NOMO-1 (cell line): ENCODE data around the gene CHIC2.
"Not testable (repeated sequence)": the region's sequence is repeated elsewhere in the genome, so short reads cannot be mapped to it uniquely, and the experiment has no call there.

ENCODE experiments used
- DNase-seq, 2 experiments: peaks; one replicate each; lab custom pipeline; 2025; ENCODE audit not compliant: unreplicated experiment in 2 of 2; lab: John Stamatoyannopoulos, UW

CHIC2 gene

DNA sequence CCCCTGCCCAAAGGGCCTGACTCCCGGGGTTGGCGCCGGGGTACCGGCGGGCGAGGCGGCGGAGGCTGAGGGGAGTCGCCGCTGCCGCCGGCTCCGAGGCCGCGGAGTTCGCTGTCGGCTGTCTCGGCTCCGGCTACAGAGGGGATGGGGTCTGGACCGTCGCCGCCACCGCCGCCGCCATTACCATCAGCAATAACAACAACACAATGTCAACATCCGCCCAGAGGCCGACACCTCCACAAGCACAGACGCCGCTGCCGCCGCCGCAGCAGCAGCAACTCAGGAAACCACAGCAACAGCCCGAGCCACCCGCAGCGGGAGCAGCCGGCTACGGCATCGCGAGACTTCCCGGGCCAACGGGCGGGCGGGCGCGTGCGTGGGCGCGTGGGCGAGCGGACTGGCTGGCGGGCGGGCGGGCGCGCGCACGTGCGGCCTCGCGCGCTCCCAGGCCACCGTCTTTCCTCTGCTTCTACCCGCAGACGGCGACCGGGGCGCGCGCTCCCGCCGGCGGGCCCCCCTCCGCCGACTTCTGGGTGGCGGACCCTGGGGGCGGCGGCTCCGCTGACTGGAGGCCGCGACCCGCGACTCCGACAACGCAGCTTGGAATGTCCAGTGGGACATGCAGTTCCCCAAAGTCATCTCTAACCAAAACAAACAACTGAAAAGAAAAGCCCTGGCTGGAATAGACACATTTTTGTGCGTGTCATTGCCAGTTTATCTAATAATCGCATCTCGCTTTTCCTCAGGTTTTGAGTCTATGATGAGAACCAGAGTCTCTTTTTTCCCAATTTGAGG lies at the start of gene CHIC2:
TSS of gene CHIC2 (minus strand) at position 289 of the 795 bp plus-strand sequence. CDS start 305 bp downstream, outside the sequence.
- peak; percentile 91 to 95 for DNase-seq

DNA sequence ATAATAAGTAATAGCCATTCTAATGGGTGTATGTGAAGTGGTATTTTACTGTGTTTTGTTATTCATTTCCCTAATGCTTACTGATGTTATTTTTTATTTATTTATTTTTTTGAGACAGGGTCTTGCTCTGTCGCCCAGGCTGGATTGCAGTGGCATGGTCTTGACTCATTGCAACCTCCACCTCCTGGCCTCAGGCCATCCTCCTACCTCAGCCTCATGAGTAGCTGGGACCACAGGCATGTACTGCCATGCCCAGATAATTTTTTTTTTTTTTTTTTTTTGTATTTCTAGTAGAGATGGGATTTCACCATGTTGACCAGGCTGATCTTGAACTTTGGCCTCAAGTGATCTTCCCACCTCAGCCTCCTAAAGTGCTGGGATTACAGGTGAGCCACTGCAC lies 48.8 kb upstream of the CHIC2 start:
- not testable (repeated sequence) for DNase-seq

DNA sequence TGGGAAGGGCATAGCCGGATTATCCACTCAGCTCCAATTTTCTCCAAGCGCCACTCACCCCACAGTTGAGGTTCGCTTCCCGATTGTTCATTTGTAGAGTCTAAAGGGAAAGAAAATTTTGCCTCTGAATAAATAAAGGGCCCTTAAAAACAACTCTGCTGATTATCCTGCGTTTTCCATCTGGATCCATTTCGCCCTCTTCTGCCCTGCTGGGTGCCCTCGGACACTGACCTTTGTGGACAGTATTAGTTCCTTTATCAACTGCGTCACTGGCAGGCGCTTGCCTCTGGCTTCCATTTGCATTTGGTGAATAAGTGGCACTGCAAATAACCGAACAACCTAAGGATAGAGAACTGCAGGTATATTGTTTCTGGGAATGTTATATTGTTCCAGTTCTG lies 45.6 kb upstream of the CHIC2 start:
- DNase-seq = no peak

DNA sequence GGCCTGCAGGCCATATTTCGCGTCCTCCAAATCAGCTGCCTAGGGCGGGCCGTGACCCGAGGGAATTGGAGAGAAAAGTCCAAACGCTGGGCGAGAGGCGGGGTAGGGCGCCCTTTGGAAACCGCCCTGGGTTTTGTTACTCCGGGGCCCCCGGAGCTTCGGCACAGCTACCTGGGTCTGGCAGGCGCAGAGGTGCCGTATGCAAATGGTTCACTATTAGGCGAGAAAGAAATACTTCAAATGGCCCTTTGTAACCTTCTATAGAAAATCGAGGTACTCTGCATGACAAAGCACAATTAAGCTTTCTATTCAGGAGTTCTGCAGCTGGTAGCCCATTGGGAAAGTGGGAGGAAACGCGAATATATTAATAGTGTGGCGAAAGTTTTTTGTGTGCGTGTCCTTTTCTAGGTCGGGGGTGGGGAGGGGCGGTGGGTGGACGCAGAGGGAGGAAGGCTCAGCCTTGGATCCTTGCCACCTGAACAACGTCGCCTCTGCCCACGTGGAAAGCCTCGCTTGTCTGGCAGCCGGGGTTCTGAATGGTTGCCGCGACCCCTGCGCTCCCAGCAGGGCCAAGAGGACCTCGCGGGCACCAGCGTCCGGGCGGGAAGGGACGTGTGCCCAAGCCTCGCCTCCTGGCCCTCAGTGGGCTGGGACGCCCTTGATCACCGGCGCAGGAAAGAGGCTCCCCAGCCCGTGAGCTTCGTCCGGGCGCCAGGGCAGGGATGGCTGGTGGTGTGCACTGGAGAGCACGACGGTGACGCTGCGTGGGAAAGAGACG lies 45.0 kb upstream of the CHIC2 start:
- no peak for DNase-seq

DNA sequence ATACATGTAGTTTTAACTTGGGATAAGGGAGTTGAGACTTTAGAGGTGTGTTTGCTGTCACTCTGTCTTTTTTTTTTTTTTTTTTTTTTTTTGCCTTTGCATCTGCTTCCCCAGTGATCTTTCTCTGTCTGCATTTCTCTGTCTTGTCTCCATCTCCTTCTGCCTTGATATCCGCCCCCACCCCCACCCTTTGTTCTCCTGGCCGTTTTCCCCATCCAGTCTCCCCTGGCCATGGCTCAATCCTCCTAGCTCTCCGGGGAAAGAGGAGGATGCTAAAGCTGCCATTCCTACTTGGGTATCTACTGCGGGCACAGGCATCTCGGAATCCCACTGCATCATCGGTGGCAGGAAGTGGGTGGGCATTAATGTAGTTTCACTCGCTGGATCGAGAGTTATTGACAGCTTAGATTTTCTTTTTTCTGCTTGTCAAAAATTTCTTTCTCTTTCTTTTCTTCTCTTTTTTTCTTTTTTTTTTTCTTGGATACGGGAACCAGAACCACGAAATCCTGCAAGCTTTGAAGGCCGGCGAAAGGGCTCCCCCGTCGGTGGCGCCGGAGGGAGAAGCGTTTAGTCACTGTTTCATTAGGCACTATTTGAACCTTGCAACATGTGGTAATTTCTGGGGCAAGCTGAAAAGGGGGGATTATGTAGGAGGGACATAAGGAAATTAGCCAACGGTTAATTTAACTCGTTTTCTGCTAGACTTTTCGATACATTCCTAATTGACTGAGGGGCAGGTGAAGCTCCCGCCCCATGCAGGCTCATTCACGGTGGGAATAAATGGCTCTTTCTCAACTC lies 43.7 kb upstream of the CHIC2 start:
- DNase-seq = no peak

DNA sequence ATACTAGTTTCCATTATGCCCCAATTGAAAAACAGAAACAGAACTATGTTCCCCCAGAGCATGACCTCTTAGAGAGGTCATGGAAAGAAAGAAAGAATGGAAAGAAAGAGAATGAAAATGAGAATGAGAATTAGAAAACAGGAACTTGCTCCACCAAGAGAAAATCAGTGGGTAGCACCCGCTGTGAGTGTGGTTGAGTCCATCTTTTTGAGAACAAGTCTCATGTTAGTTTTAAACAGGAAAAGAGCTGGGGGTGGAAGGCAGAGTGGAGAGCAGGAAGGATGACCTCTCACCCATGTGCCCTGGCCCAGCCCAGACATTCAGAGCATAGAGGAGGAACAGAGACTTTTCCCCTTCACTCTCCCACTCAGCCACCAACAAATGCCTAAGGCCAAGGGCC lies 40.5 kb upstream of the CHIC2 start:
- DNase-seq = peak in 1 of 2 experiments; percentile 11

DNA sequence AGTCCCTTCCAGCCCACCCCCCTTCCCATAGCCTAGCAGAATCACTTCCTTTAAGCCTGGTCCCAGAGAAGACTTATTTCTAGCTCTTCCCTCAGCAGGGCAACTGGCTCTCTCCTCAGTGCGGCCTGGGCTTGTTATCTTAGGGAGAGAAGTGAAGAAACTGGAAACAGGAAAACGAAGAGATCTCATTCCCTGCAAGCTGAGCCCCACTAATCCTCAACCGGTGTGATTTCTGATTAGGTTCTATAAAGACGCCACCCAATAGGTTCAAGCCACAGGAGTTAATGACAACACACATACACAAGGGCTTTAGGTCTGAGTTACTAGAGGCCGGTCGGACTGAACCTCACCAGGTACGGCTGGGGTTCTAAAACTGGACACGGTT lies 38.8 kb upstream of the CHIC2 start:
- DNase-seq = no peak

DNA sequence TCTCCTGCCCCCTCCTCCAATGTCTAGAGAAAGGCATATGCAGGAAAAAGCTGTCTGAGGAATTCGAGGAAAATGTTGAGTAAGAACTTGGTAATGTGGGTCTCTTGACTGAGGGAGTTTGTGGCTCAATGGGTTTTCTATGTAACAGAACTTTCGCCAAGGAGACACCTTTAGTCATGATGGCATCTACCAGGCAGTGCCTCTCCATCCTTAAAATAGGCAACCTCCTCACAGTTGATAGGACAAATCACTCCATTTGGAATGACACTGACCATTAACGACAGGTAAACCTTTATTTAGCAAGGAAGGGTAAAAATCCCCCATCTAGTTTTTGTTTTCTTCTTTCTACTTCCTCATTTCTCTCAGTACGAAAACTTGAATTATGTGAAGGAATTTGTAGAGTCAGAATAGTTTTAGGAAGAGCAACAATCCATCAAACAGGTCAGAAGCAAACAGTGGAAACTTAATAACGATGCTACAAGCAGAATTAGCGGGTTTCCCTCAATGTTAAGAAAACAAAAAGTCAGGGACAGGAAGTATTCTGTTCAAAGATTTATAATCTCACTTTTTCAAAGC lies 38.2 kb upstream of the CHIC2 start:
- no peak for DNase-seq

DNA sequence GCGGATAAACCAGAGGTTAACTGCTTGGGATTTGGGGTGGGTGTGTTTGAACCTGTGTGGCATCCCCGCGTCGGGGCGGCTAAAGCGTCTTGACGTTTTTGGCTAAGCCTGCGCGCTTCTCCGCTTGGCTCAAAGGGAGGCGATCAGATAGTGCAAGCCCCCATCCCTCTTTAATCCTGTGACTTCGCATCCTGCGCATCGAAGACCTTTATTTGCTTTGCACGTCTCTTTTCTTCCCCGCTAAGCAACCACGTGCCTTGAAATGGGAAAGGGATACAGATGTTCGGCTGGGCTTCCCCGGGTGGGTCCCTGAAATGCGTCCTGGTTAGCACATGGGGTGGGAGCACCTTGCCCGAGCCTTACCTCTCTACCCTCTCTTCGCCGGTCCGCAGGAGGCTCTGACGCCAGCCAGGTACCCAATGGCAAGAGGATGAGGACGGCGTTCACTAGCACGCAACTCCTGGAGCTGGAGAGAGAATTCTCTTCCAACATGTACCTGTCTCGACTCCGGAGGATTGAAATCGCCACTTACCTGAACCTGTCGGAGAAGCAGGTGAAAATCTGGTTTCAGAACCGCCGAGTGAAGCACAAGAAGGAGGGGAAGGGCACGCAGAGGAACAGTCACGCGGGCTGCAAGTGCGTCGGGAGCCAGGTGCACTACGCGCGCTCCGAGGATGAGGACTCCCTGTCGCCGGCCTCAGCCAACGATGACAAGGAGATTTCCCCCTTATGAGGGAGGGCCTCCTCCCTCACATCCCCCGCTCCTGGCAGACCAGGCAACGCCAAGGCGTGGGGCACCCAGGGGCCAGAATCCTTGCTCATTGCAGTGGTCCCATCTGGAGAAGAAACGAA lies 37.0 kb upstream of the CHIC2 start:
- DNase-seq = no peak

DNA sequence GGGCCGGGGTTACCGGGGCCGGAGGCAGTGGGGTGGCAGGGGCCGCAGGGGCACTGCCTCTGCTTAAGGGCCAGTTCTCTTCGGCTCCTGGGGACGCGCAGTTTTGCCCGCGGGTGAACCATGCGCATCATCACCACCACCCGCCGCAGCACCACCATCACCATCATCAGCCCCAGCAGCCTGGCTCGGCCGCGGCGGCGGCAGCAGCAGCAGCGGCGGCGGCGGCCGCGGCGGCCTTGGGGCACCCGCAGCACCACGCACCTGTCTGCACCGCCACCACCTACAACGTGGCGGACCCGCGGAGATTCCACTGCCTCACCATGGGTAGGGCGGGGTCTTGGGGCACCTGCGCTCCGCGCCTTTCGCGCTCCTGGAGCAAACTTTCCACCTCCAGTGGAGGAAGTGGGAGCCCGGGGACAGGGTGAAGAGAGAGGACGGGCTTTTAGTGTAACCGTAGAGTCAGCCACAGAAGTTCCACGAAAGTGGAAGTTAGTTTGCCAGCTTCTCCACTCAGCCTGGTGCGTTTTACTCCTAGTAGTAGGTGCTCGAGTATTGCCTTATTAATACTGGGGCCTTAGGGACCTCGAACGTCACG lies 36.3 kb upstream of the CHIC2 start:
- peak in 1 of 2 experiments; percentile 16 for DNase-seq

DNA sequence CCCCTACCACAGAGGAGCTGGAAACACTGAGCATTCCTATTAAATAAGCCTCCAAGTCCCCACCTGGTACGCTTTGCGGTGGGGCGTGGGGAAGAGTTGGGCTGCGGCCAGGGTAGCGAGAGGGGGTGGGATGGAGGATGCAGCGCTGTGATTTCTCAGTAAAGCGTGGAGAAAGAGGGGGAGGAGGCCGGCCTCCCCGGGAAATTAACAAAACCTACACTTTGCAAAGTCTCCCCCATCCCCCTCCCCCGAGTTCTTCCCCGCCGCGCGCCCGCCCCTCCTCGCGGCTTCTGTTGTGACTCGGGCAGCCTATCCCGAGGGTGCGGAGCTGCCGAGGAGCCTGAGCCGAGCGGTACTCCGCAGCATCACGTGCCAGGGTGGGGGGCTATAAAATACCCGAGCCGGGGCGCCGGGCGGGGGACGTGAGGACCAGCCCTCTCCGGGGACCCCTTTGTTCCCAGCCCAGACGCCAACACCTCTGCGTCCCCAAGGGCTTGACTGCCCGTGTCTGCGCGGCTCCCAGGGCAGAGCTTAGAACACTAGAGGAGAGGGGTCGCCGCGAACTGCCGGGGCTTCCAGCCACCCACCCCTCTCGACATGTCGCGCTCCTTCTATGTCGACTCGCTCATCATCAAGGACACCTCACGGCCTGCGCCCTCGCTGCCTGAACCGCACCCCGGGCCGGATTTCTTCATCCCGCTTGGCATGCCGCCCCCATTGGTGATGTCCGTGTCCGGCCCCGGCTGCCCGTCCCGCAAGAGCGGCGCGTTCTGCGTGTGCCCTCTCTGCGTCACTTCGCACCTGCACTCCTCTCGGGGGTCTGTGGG lies 35.6 kb upstream of the CHIC2 start, which contains the start of gene GSX2:
TSS of gene GSX2 (plus strand) at position 416 of the 827 bp plus-strand sequence. CDS start at position 598, 182 bp downstream.
- DNase-seq = no peak

DNA sequence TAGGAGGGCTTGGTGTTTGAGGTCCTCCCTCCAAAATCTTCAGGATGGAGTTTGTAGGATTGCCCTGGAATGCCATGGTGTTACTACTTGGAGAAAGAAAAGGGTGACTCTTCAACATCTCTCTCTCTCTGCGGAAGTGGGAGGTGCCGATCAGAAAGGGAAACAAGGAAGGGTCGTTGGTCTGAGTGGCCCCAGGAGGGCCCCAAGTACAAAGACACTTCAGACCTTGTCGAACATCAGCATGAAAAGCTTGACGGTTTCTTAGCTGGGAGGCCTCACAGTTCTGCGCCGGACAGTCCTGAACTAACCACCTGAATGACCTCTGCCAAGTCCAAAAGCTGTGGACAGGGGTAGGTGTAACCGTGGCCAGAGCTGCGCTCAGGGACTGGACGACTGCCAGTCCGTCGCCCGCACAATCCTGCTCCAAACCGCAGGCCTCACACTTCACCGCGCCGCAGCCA lies 34.9 kb upstream of the CHIC2 start:
- no peak for DNase-seq

DNA sequence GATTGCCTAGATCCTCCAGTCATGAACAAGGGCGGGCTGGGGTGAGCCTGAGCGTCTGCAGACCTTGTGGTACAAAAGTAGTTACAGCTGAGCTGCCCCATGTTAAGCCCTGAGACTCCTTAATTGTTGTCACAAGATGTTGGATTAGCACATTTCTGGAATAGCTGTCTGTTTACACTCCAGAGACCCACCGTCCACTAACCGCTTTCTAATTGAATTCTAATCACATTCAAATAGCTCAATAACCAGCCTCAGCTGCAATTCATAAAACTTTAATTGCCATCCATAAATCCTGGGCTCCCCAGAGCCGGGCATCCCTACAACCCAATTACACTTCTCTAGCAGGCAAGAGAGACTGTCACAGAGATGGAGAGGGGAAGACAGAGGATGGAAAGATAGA lies 34.0 kb upstream of the CHIC2 start:
- DNase-seq = no peak

DNA sequence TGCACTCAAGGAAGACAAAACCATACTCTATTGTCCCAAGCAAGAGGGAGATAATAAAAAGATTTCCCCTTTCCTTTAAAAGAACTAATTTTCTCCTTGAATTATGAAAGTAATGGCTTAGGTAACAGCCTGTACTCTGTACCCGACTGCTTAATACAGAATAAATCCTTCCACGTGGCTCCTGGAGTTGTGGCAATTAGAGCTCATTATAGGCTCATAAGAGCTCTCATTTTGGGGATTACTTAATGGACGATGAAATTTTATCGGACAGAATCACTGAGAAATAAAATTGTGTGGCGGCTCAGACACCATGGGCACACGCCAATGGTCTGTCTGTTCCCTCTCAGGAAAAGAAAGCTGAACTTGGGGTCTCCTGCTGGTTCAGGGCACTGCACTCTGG lies 32.7 kb upstream of the CHIC2 start:
- DNase-seq = no peak

DNA sequence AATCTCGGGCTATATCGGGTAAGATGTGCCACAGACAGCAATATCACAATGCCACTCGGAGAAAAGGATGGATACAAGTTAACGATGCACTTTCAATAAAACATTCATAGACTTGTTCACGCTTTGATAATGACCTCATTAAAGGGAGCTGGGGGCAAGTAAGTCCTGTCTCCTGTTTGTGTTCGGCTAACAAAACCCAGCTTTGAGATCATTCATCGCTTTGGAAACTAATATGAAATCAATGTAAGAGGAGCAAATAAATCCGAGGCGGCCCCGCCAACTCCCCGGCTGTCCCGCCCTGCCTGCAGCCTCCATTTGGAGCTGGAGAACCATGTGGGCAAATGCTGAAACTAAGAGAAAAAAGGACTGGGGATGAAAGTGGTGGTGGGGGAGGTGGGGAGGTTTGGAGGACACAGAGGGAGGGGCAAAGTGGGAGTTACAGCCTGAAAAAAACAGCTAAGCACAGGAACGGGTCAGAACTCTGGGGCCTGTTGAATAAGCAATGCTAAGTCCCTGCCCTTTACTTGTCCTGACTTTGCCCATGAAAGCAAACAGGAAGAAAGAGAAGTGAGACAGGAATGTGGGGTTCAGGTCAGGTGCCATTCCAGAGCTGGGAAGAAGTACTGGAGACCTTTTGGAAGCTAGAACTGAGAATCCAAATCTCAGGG lies 32.0 kb upstream of the CHIC2 start:
- no peak for DNase-seq

DNA sequence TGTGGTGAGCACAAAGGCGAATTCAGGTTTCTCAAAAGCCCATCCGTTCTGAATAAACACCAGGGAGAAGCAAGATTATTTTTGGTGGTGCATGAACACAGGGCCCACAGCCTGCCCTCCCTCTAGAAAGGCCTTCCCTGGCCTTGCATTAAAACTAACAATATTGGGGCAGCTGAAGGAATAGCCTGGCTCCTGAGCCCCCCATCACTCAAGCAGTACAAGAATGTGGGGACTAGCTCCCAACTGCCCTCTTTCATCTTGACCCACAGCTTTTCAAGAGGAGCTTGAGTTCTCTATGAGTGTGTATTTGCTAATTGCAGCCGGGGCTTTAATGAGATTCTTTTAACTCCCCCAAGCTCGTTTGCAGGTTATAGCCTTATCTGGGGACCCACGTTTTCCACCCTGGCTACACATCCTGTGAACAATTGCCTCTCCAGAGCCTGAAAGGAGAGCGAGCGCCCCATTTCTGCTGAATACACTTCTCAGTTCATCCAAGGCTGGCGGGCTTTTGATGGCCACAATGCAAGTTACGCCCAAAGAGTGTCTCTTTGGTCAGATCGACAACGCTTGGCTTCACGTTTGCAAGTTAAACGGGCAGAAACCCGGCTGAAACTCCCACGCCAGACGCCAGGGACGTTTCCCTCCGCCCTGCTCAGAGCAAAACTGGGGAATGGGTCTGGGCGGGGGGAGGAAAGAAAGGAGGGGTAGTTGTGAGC lies 30.9 kb upstream of the CHIC2 start:
- DNase-seq = no peak

DNA sequence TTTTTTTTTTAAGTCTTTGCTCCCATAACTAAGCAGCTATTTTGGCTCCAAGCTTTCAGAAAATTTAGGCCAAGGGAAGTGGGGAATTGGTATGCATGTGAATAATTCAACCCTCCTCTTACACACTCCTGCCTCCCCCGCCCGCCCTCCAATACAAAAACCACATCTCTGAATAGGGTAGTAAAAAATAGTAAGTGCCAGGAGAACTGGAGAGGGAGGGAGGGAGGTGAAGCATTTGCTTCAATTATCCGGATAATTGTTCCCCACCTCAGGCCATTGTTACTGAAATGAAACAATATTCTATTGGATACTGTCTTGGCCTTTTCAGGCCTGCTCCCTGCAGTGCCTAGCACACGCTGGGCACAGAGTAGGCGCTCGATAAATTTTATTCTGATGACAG lies 30.0 kb upstream of the CHIC2 start:
- no peak for DNase-seq
